22Rv1 (cell line): ENCODE data around the gene BLID.
A peak's percentile ranks its signal among the peaks of the same experiment; 100 is the strongest.

Experiments used
- CTCF ChIP-seq: fragments of 450-650 bp; IDR thresholded peaks from 2 replicates; pipeline ENCODE4 v1.5.1; 2017; ENCODE audit warnings: mild to moderate bottlenecking
- ZFX ChIP-seq: fragments of 450-650 bp; IDR thresholded peaks from 2 replicates; pipeline ENCODE4 v1.6.1; 2017; ENCODE audit warnings: antibody characterized with exemption, borderline replicate concordance

- TF ChIP-seq CTCF (peak; percentile 86), ZFX (no peak)
These were observed at the start of gene BLID for GRCh38 chr11:122115524-122116379.
